ENCODE measurements around the gene THADA.

Gene THADA

GRCh38 chr2:43323857-43324256 is 272.0 kb downstream of the THADA start:
- TF ChIP-seq, protein P1, sequence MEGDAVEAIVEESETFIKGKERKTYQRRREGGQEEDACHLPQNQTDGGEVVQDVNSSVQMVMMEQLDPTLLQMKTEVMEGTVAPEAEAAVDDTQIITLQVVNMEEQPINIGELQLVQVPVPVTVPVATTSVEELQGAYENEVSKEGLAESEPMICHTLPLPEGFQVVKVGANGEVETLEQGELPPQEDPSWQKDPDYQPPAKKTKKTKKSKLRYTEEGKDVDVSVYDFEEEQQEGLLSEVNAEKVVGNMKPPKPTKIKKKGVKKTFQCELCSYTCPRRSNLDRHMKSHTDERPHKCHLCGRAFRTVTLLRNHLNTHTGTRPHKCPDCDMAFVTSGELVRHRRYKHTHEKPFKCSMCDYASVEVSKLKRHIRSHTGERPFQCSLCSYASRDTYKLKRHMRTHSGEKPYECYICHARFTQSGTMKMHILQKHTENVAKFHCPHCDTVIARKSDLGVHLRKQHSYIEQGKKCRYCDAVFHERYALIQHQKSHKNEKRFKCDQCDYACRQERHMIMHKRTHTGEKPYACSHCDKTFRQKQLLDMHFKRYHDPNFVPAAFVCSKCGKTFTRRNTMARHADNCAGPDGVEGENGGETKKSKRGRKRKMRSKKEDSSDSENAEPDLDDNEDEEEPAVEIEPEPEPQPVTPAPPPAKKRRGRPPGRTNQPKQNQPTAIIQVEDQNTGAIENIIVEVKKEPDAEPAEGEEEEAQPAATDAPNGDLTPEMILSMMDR (IDR thresholded peaks at IDR 0.05), result no peak
- Histone ChIP-seq H3K27me3 (no peaks in the 10 kb centered on the region), H3K4me1 (ENCODE audit: control insufficient read depth in 1 of 2, insufficient read depth in 1 of 2, low read depth in 1 of 2, low read length in 1 of 2) (peaks cover 10 to 19% of the 10 kb centered on the region in 2 experiments), H3K9me3 (no peaks in the 10 kb centered on the region), H3K27ac (no peak overlapping the region), H3K36me3 (peaks cover 8% of the 10 kb centered on the region), H3K4me3 (ENCODE audit: low read depth in 1 of 2, low read length in 1 of 2) (no peak overlapping the region)

- H3K4me3 ChIP-seq (ENCODE audit: low read depth in 1 of 2, low read length in 1 of 2), result no peak overlapping the region
- peaks cover 8% of the 10 kb centered on the region for H3K36me3 ChIP-seq
- peaks cover 7% of the 10 kb centered on the region in 2 experiments for H3K4me1 ChIP-seq (ENCODE audit: control insufficient read depth in 1 of 2, insufficient read depth in 1 of 2, low read depth in 1 of 2, low read length in 1 of 2)
- no peaks in the 10 kb centered on the region for H3K27me3 ChIP-seq
- no peaks in the 10 kb centered on the region for H3K9me3 ChIP-seq
- H3K27ac ChIP-seq, result no peak overlapping the region
- TF ChIP-seq, protein P1 (IDR thresholded peaks at IDR 0.05), result no peak
Measured at GRCh38 chr2:43321446-43321845, 274.4 kb downstream of the THADA start.

DNA sequence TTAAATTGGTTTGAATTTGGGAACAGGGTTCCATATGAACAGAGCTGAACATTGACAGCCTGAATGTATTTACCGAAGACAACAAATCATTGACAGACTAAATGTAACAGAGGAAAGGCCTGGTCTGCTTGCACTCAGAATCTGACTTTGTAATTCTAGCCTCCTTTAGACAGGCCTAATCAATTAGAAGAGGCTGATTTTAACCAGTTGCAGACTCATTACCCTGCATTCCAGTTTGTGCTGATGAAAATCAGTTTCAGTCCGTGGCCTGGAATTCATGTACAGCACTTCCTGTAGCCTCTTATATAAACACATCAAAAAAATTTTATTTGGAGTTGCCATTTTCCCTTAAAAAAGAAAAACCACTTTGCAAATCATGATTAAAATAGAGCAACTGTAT is 276.3 kb downstream of the THADA start:
- Histone ChIP-seq H3K4me1 (ENCODE audit: control insufficient read depth in 1 of 2, insufficient read depth in 1 of 2, low read depth in 1 of 2, low read length in 1 of 2) (no peaks in the 10 kb centered on the region), H3K9me3 (no peaks in the 10 kb centered on the region), H3K36me3 (peaks cover 8% of the 10 kb centered on the region), H3K4me3 (ENCODE audit: low read depth in 1 of 2, low read length in 1 of 2) (no peak overlapping the region), H3K27ac (no peak overlapping the region), H3K27me3 (no peaks in the 10 kb centered on the region)
- TF ChIP-seq, protein P1 (IDR thresholded peaks at IDR 0.05), result no peak

DNA sequence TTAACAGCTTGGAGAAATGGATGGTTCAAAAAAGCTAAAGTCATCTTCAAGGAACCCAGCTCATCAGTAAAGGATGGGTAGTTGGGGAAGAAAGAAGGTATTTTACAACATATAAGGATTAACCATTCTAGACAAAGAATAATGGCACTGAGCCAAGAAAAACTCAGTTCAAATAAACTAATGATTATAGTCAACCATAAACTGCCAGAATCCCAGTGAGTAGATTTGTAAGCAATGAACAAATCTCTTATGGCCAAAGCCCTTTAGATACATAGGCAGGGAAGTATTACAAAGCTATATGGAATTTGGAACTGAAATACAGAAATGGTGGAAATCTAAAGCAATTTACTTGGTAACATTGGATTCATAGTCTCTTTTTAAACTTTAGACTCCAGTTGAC is 277.0 kb downstream of the THADA start:
- TF ChIP-seq, protein P1 (IDR thresholded peaks at IDR 0.05), result no peak
- H3K27ac ChIP-seq, result no peak overlapping the region
- H3K4me3 ChIP-seq (ENCODE audit: low read depth in 1 of 2, low read length in 1 of 2), result no peak overlapping the region
- no peaks in the 10 kb centered on the region for H3K27me3 ChIP-seq
- no peaks in the 10 kb centered on the region for H3K4me1 ChIP-seq (ENCODE audit: control insufficient read depth in 1 of 2, insufficient read depth in 1 of 2, low read depth in 1 of 2, low read length in 1 of 2)
- peaks cover 8% of the 10 kb centered on the region for H3K36me3 ChIP-seq
- H3K9me3 ChIP-seq, result no peaks in the 10 kb centered on the region

DNA sequence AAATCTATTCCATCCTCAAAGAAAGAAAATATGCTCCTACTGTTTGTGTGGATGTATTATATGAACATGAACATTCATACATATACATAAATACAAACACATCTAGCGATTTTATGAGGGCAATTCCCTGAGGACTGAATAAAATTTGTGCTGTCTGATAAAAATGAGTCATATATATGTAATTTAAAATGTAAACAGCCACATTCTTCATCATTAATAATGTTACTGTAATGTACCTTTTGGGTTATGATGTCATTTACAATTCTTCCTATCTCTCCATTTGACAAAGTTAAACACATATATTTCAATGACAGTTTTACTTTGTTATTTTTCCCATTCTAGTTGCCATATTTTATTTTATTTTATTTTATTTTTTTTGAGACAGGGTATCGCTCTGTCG is 278.2 kb downstream of the THADA start:
- Histone ChIP-seq H3K27me3 (no peaks in the 10 kb centered on the region), H3K4me1 (ENCODE audit: control insufficient read depth in 1 of 2, insufficient read depth in 1 of 2, low read depth in 1 of 2, low read length in 1 of 2) (no peaks in the 10 kb centered on the region), H3K36me3 (peaks cover 8% of the 10 kb centered on the region), H3K4me3 (ENCODE audit: low read depth in 1 of 2, low read length in 1 of 2) (no peak overlapping the region), H3K27ac (no peak overlapping the region), H3K9me3 (no peaks in the 10 kb centered on the region)
- TF ChIP-seq, protein P1 (IDR thresholded peaks at IDR 0.05), result no peak

DNA sequence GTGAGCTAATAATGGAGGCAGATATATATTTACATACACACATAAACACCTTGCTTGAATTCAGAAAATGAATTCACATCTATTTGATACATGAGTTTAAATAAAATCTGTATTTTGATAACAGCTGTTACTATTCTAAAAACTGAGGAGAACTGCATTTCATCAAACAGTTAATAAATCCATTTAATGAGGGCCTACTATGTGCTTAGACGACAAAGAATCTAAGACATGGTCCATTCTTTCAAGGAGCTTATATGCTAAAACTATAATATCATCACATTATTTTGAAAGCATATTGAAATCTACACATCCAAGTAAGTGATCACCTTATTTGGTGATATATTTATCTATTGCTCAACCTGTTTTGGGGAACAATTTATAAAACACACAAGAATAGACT is 278.6 kb downstream of the THADA start:
- no peak overlapping the region for H3K27ac ChIP-seq
- H3K4me1 ChIP-seq (ENCODE audit: control insufficient read depth in 1 of 2, insufficient read depth in 1 of 2, low read depth in 1 of 2, low read length in 1 of 2), result no peaks in the 10 kb centered on the region
- H3K4me3 ChIP-seq (ENCODE audit: low read depth in 1 of 2, low read length in 1 of 2), result no peak overlapping the region
- TF ChIP-seq, protein P1 (IDR thresholded peaks at IDR 0.05), result no peak
- H3K9me3 ChIP-seq, result no peaks in the 10 kb centered on the region
- H3K27me3 ChIP-seq, result no peaks in the 10 kb centered on the region
- H3K36me3 ChIP-seq, result peaks cover 8% of the 10 kb centered on the region

Measured in neutrophil (primary cell).